GM06990 (cell line): ENCODE measurements around the gene CDH8.
A peak's percentile ranks its signal among the peaks of the same experiment; 100 is the strongest.

Experiments
- DNase-seq: peaks from one replicate; pipeline ENCODE4 v3.0.0-alpha.2; 2011; ENCODE audit not compliant: insufficient read length; ENCODE audit errors: extremely low read depth
- H3K27me3 ChIP-seq: replicated peaks from 2 replicates; pipeline ENCODE4 v1.6.0; 2011; ENCODE audit warnings: low read length; ENCODE audit not compliant: control insufficient read depth, insufficient read depth
- H3K36me3 ChIP-seq: 2 replicates; pipeline ENCODE4 v1.5.1; 2011; ENCODE audit warnings: low read length; ENCODE audit not compliant: control insufficient read depth, insufficient read depth
- H3K4me3 ChIP-seq: replicated peaks from 2 replicates; pipeline ENCODE4 v1.5.1; 2011; ENCODE audit warnings: low read depth, mild to moderate bottlenecking, control low read depth, low read length
- CTCF ChIP-seq: IDR thresholded peaks from 2 replicates; pipeline ENCODE4 v1.5.1; 2011; ENCODE audit warnings: low read length, control low read depth, mild to moderate bottlenecking, inconsistent platforms; ENCODE audit not compliant: insufficient read depth, poor library complexity, severe bottlenecking

Gene CDH8

GRCh38 chr16:62058412-62058811, 22.2 kb upstream of the CDH8 start:
- TF ChIP-seq CTCF = no peak
- Histone ChIP-seq H3K27me3 (no peaks in the 10 kb centered on the region), H3K36me3 (no peaks in the 10 kb centered on the region), H3K4me3 (no peak overlapping the region)
- no peak for DNase-seq

- TF ChIP-seq CTCF = no peak
- Histone ChIP-seq H3K4me3 (no peak overlapping the region), H3K27me3 (no peaks in the 10 kb centered on the region), H3K36me3 (no peaks in the 10 kb centered on the region)
- DNase-seq = no peak
Measured at GRCh38 chr16:62051942-62052341, 15.7 kb upstream of the CDH8 start.

- DNase-seq = no peak
- no peak overlapping the region for H3K4me3 ChIP-seq
- H3K36me3 ChIP-seq = no peaks in the 10 kb centered on the region
- no peaks in the 10 kb centered on the region for H3K27me3 ChIP-seq
- TF ChIP-seq CTCF = no peak
Measured at GRCh38 chr16:62050793-62051192, 14.6 kb upstream of the CDH8 start.

- Histone ChIP-seq H3K4me3 (no peak overlapping the region), H3K27me3 (no peaks in the 10 kb centered on the region), H3K36me3 (no peaks in the 10 kb centered on the region)
- no peak for DNase-seq
- no peak for TF ChIP-seq CTCF
Measured at GRCh38 chr16:62046801-62047200, 10.6 kb upstream of the CDH8 start.

- TF ChIP-seq CTCF = peak; percentile 8
- no peaks in the 10 kb centered on the region for H3K36me3 ChIP-seq
- no peaks in the 10 kb centered on the region for H3K27me3 ChIP-seq
- no peak overlapping the region for H3K4me3 ChIP-seq
- no peak for DNase-seq
Measured at GRCh38 chr16:62041401-62041800, 5.2 kb upstream of the CDH8 start.

- H3K27me3 ChIP-seq = no peaks in the 10 kb centered on the region
- no peak overlapping the region for H3K4me3 ChIP-seq
- no peaks in the 10 kb centered on the region for H3K36me3 ChIP-seq
- no peak for TF ChIP-seq CTCF
- no peak for DNase-seq
Measured at GRCh38 chr16:62038646-62039045, 2.4 kb upstream of the CDH8 start.
